Fibroblast of peridontal ligament (primary cell): Measurements from ENCODE around the gene NECTIN4.
"Not testable (repeated sequence)": the region's sequence is repeated elsewhere in the genome, so short reads cannot be mapped to it uniquely, and the experiment has no call there.

ENCODE experiments used
- DNase-seq: peaks from one replicate; pipeline ENCODE4 v3.0.0-alpha.2; 2010; ENCODE audit errors: extremely low read depth

Gene NECTIN4

DNA sequence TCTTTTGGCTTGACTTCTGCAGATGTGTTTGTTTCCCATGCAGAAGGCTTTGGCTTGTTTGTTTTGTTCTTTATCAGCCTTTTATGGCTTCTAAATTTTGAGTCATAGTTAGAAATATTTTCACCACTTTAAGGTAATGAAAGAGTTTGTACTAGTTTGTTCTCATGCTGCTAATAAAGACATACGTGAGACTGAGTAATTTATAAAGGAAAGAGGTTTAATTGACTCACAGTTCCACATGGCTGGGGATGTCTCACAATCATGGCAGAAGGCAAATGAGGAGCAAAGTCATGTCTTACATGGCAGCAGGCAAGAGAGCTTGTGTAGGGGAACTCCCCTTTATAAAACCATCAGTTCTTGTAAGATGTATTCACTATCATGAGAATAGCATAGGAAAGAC, 62.4 kb downstream of the NECTIN4 start:
- not testable (repeated sequence) for DNase-seq

GRCh38 chr1:161022432-161022831, 66.9 kb downstream of the NECTIN4 start:
- DNase-seq: not testable (repeated sequence)

DNA sequence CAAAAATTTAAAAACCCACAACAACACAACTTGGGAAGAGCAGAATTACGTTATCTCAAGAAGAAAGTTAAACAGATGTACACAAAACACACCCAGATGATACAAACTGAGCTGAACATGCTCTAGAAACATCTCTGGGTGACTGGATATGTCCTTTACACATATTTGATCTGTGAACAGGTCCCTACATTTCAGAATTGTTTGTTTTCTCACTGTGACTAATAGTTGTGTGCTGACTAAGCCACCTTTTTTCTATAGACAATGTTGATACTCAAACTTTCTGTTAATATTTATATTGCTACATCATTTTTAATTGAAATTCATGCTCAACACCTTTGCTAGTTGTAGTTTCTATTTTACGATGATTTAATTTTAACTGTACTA, 67.4 kb downstream of the NECTIN4 start:
- no peak for DNase-seq

DNA sequence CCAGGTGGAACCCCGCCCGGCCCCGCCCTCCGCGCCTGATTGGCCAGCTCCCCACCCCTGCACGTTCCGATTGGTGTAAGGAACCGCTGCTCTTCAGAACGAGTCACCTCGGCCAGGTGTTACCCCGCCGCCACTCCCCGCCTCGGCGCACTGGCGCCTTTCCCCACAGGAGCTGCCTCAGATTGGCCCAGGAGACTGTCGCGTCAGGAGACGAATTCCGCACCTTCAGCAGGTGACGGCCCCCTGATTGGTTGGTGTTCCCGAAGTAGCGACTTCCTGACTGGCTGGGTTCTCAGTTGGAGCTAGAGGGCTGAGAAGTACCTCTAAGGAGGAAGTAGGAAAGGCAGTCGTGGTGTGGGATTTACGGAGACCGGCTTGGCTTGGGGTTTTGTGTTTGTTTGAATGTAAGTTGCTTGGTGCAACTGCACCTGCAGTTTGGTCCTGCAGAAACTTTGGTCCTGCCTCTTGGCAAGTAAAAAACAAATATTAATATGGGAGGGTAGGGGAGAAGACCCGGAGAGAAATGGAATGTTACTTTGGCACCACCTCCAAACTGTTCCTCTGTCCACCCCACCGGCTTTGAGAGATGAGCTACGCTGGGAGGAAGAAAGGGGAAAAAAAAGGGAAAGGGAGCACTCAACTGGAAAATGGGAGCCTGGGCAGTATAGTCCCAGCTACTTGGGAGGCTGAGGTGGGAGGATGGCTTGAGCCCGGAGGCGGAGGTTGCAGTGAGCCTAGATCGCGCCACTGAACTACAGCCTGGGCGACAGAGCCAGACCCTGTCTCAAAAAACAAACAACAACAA, 68.0 kb downstream of the NECTIN4 start:
- DNase-seq: no peak
